ENCODE measurements around the gene NSL1. TPM values are rescaled to one million over a fixed set of nuclear protein-coding genes. Genes with fewer than 3 reads are reported as not detected.

The NSL1 gene
- total and polyA plus RNA-seq, 9 of the 15 experiments (the other 6 are each of a cell fraction or from before 2014, with no cell fraction given), result 53.5 to 108 (median 59.1) TPM

GRCh38 chr1:212683357-212683722, 108.2 kb downstream of the NSL1 start:
- peak; percentile 74 for ATAC-seq
- intact Hi-C loops (cut with micrococcal nuclease) (no loop called here), in situ Hi-C loops (cut with MboI) (no loop called here)
- Histone ChIP-seq H4K20me1 (replicated peaks; ENCODE audit: control insufficient read depth, insufficient read depth, low read length) (no peaks in the 10 kb centered on the region), H3K4me3 (no peak overlapping the region), H2AFZ (ENCODE audit: low read depth, low read length) (0 out of 2 replicates have a peak overlapping the region, but pooled peaks have one; percentile 10), H3K4me2 (ENCODE audit: insufficient read depth, low read length) (0 out of 2 replicates have a peak overlapping the region, but pooled peaks have one; percentile 14), H3K9ac (ENCODE audit: insufficient read depth in 1 of 2, low read depth in 2 of 2, low read length in 2 of 2) (no peak overlapping the region), H3K4me1 (replicated peaks in 1 of 2; ENCODE audit: control insufficient read depth in 2 of 2, insufficient read depth in 2 of 2, low read length in 2 of 2) (peaks cover 0 to 19% of the 10 kb centered on the region in 2 experiments; a peak in 3 of 5 replicates), H3K9me1 (ENCODE audit: control insufficient read depth, insufficient read depth, low read length) (no peaks in the 10 kb centered on the region), H3K79me2 (ENCODE audit: control insufficient read depth, insufficient read depth, low read length) (no peaks in the 10 kb centered on the region), H3K9me3 (replicated peaks; ENCODE audit: control insufficient read depth, insufficient read depth, low read depth, low read length) (no peaks in the 10 kb centered on the region), H3K36me3 (ENCODE audit: control insufficient read depth, insufficient read depth, low read length) (no peaks in the 10 kb centered on the region), H3K27me3 (ENCODE audit: control insufficient read depth in 2 of 2, insufficient read depth in 2 of 2, low read length in 2 of 2) (peaks cover 28 to 40% of the 10 kb centered on the region in 2 experiments), H3K27ac (ENCODE audit: extremely low read depth, low read depth, low read length) (no peak overlapping the region)
- BruUV-seq (replicated peaks), result no TSS peak
- POLR2A ChIA-PET, result no interaction called here
- CTCF ChIA-PET (ENCODE audit: low intra/inter-chr PET ratio), result no interaction called here
- FAIRE-seq, result no peak
- 26% methylated on average over 7 of the region's 7 CpGs for WGBS (ENCODE audit: insufficient coverage, low coverage, missing lambda C conversion rate)
- no peak for DNase-seq (ENCODE audit: extremely low read depth in 1 of 4, low spot score in 3 of 4)
- TF ChIP-seq ZSCAN32 (CRISPR knock-in tag; IDR thresholded peaks at IDR 0.05) (peak; percentile 69; the same call in 1 of the 2 replicates), ZNF277 (CRISPR knock-in tag; IDR thresholded peaks at IDR 0.05; ENCODE audit: borderline replicate concordance) (no peak), E2F3 (CRISPR knock-in tag; IDR thresholded peaks at IDR 0.05) (0 out of 2 replicates have a peak, but pooled peaks have one; percentile 17), TRIM24 (IDR thresholded peaks at IDR 0.05) (peak; percentile 44 to 60; a peak in 2 of 4 replicates), IFI16 (CRISPR knock-in tag; IDR thresholded peaks at IDR 0.05) (no peak), ETV5 (CRISPR knock-in tag; IDR thresholded peaks at IDR 0.05; ENCODE audit: low read depth) (0 out of 2 replicates have a peak, but pooled peaks have one; percentile 50), ZNF23 (CRISPR knock-in tag; IDR thresholded peaks at IDR 0.05) (no peak), ZNF217 (CRISPR knock-in tag; IDR thresholded peaks at IDR 0.05) (no peak), FOS (IDR thresholded peaks at IDR 0.05; ENCODE audit: extremely low read depth, insufficient read length) (no peak), MITF (IDR thresholded peaks at IDR 0.05) (no peak), LCOR (CRISPR knock-in tag; IDR thresholded peaks at IDR 0.05) (0 out of 2 replicates have a peak, but pooled peaks have one; percentile 40), CUX1 (CRISPR knock-in tag; IDR thresholded peaks at IDR 0.05) (no peak), EZH2 (IDR thresholded peaks at IDR 0.05; ENCODE audit: borderline replicate concordance, low read depth, low read length) (no peak), DDX20 (tag; IDR thresholded peaks at IDR 0.05; ENCODE audit: low read depth) (no peak), HDAC8 (tag; IDR thresholded peaks at IDR 0.05) (no peak)

Measured in K562 (cell line).